Small intestine (tissue), 7 donors: Measurements from ENCODE around the gene ADAT3. TPM values are rescaled to one million over a fixed set of nuclear protein-coding genes. Genes with fewer than 3 reads are reported as not detected.

Experiments used
- DNase-seq, 2 donors: peaks; one replicate each; pipeline versions ENCODE4 v3.0.0 to v3.0.0-alpha.2; 2013
- FAIRE-seq: peaks from 2 replicates; lab custom pipeline; 2012; peaks lifted over from hg19 to GRCh38; lab: Jason Lieb, UNC
- H3K27ac ChIP-seq, 3 donors: one replicate each; pipeline ENCODE4 v1.5.1; 2013; ENCODE audit warnings: low read length in 2 of 3, mild to moderate bottlenecking in 2 of 3, control low read depth in 1 of 3, inconsistent platforms in 1 of 3, low read depth in 1 of 3, moderate library complexity in 1 of 3
- H3K27me3 ChIP-seq, 3 donors: one replicate each; pipeline ENCODE4 v1.6.1; 2013; ENCODE audit warnings: low read length in 3 of 3, inconsistent platforms in 1 of 3; ENCODE audit not compliant: control insufficient read depth in 3 of 3, insufficient read depth in 3 of 3
- H3K36me3 ChIP-seq, 3 donors: one replicate each; pipeline ENCODE4 v1.6.1; 2013; ENCODE audit warnings: low read length in 3 of 3, inconsistent platforms in 1 of 3, low read depth in 1 of 3, mild to moderate bottlenecking in 1 of 3, moderate library complexity in 1 of 3; ENCODE audit not compliant: control insufficient read depth in 3 of 3, insufficient read depth in 2 of 3
- H3K4me1 ChIP-seq, 3 donors: one replicate each; pipeline ENCODE4 v1.6.1; 2013; ENCODE audit warnings: low read length in 2 of 3, inconsistent platforms in 1 of 3, low read depth in 1 of 3, mild to moderate bottlenecking in 1 of 3, moderate library complexity in 1 of 3; ENCODE audit not compliant: control insufficient read depth in 3 of 3, insufficient read depth in 2 of 3
- H3K4me3 ChIP-seq, 3 donors: one replicate each; pipeline ENCODE4 v1.5.1; 2013; ENCODE audit warnings: low read length in 3 of 3, control low read depth in 1 of 3, inconsistent platforms in 1 of 3, low read depth in 1 of 3, mild to moderate bottlenecking in 1 of 3, moderate library complexity in 1 of 3
- H3K9me3 ChIP-seq, 2 donors: one replicate each; pipeline ENCODE4 v1.6.1; 2013; ENCODE audit warnings: low read depth in 1 of 2, low read length in 1 of 2; ENCODE audit not compliant: control insufficient read depth in 2 of 2, insufficient read depth in 1 of 2
- WGBS, 3 donors: extraction: QIAGEN DNeasy Blood & Tissue Kit; methylation state at CpG; one replicate each; pipeline ENCODE4 v1.1.7; 2013; 5-methylcytosine and 5-hydroxymethylcytosine counted together
- polyA plus RNA-seq, 4 donors: library from polyadenylated mRNA; stranded (reverse) in 3 of 4; unstranded in 1 of 4; fragments of 200-250 nt in 3 of 4; fragments of 120-200 nt in 1 of 4; gene quantifications; one replicate each; pipeline versions ENCODE4 v1.2.1 to v1.2.3, GENCODE V29; 2013
- donor health status: healthy with polysubstance abuse.
- donor health status: control.
- donor health status: control.
- donor health status: Bipolar disorder and iron deficiency.
- donor health status: healthy.

Gene ADAT3
- polyA plus RNA-seq, 4 donors = 4.7 to 38.1 (median 23.1) TPM

GRCh38 chr19:1896508-1896907, 8.7 kb upstream of the ADAT3 start:
- FAIRE-seq (no peak), DNase-seq (no peak)
- 64 to 75% (median 74%) methylated on average over 13 of the region's 13 CpGs for WGBS, 3 donors
- Histone ChIP-seq H3K4me3 (no peak overlapping the region), H3K4me1 (peaks cover 0 to 8% (median 0%) of the 10 kb centered on the region in 3 donors), H3K36me3 (no peaks in the 10 kb centered on the region), H3K27ac (no peak overlapping the region), H3K9me3 (no peaks in the 10 kb centered on the region), H3K27me3 (no peaks in the 10 kb centered on the region)

- WGBS, 3 donors = 88 to 90% (median 88%) methylated on average over 16 of the region's 16 CpGs
- Histone ChIP-seq H3K27me3 (no peaks in the 10 kb centered on the region), H3K36me3 (peaks cover 0 to 6% (median 0%) of the 10 kb centered on the region in 3 donors), H3K27ac (peak overlapping the region in 1 of 3 donors; percentile 62), H3K4me1 (peaks cover 0 to 21% (median 0%) of the 10 kb centered on the region in 3 donors), H3K9me3 (no peaks in the 10 kb centered on the region), H3K4me3 (no peak overlapping the region)
- DNase-seq (no peak), FAIRE-seq (no peak)
Observed at GRCh38 chr19:1901940-1902404, 3.2 kb upstream of the ADAT3 start.

GRCh38 chr19:1902923-1903322, 2.3 kb upstream of the ADAT3 start:
- FAIRE-seq (no peak), DNase-seq (no peak)
- Histone ChIP-seq H3K4me3 (no peak overlapping the region), H3K36me3 (peaks cover 0 to 14% (median 0%) of the 10 kb centered on the region in 3 donors), H3K4me1 (peaks cover 0 to 23% (median 0%) of the 10 kb centered on the region in 3 donors), H3K27me3 (no peaks in the 10 kb centered on the region), H3K9me3 (no peaks in the 10 kb centered on the region), H3K27ac (peak overlapping the region in 1 of 3 donors; percentile 50)
- 66 to 79% (median 72%) methylated on average over 6 of the region's 6 CpGs for WGBS, 3 donors

GRCh38 chr19:1904860-1905109, 414 bp upstream of the ADAT3 start:
- WGBS, 3 donors = 41 to 49% (median 45%) methylated on average over 7 to 8 of the region's 8 CpGs
- peaks cover 0 to 30% (median 0%) of the 10 kb centered on the region in 3 donors for H3K36me3 ChIP-seq
- peak overlapping the region in 1 of 3 donors; percentile 87 for H3K27ac ChIP-seq
- DNase-seq (no peak), FAIRE-seq (no peak)
- H3K9me3 ChIP-seq = peaks cover 0 to 2% of the 10 kb centered on the region in 2 donors
- peak overlapping the region in 1 of 3 donors; percentile 80 for H3K4me3 ChIP-seq
- H3K4me1 ChIP-seq = peaks cover 3 to 26% (median 3%) of the 10 kb centered on the region in 3 donors
- H3K27me3 ChIP-seq = no peaks in the 10 kb centered on the region

- Histone ChIP-seq H3K4me1 (peaks cover 3 to 26% (median 3%) of the 10 kb centered on the region in 3 donors), H3K36me3 (peaks cover 0 to 34% (median 0%) of the 10 kb centered on the region in 3 donors), H3K9me3 (peaks cover 0 to 4% of the 10 kb centered on the region in 2 donors), H3K27me3 (no peaks in the 10 kb centered on the region), H3K4me3 (peak overlapping the region; percentile 51 to 80 (median 72)), H3K27ac (peak overlapping the region; percentile 35 to 87 (median 84))
- no peak for FAIRE-seq
- WGBS, 3 donors = 63 to 72% (median 70%) methylated on average over 15 of the region's 15 CpGs
- no peak for DNase-seq
Observed at GRCh38 chr19:1905863-1906375, 720 bp downstream of the ADAT3 start.

GRCh38 chr19:1906985-1907562, 1.9 kb downstream of the ADAT3 start:
- DNase-seq = no peak
- peak overlapping the region; percentile 63 to 98 (median 92) for H3K27ac ChIP-seq
- WGBS, 3 donors = 33 to 83% (median 50%) methylated on average over 9 to 10 of the region's 10 CpGs
- peaks cover 3 to 26% (median 3%) of the 10 kb centered on the region in 3 donors for H3K4me1 ChIP-seq
- peak overlapping the region in 1 of 3 donors; percentile 61 for H3K4me3 ChIP-seq
- H3K27me3 ChIP-seq = no peaks in the 10 kb centered on the region
- FAIRE-seq = no peak
- H3K36me3 ChIP-seq = peaks cover 0 to 42% (median 0%) of the 10 kb centered on the region in 3 donors
- peaks cover 0 to 4% of the 10 kb centered on the region in 2 donors for H3K9me3 ChIP-seq

GRCh38 chr19:1907563-1908363, 2.6 kb downstream of the ADAT3 start:
- peak overlapping the region in 2 of 3 donors; percentile 9 to 61 for H3K4me3 ChIP-seq
- FAIRE-seq = no peak
- H3K4me1 ChIP-seq = peaks cover 3 to 26% (median 3%) of the 10 kb centered on the region in 3 donors

GRCh38 chr19:1908364-1908678, 3.1 kb downstream of the ADAT3 start:
- FAIRE-seq (no peak), DNase-seq (peak in 1 of 2 donors; percentile 28)
- 20 to 82% (median 38%) methylated on average over 13 of the region's 13 CpGs for WGBS, 3 donors
- Histone ChIP-seq H3K9me3 (peaks cover 0 to 4% of the 10 kb centered on the region in 2 donors), H3K4me3 (peak overlapping the region in 2 of 3 donors; percentile 9 to 61), H3K36me3 (peaks cover 0 to 51% (median 4%) of the 10 kb centered on the region in 3 donors), H3K4me1 (peaks cover 3 to 26% (median 3%) of the 10 kb centered on the region in 3 donors), H3K27ac (peak overlapping the region; percentile 63 to 98 (median 92)), H3K27me3 (no peaks in the 10 kb centered on the region)

More at GRCh38 chr19:1907563-1908363, 2.6 kb downstream of the ADAT3 start:
- WGBS, 3 donors = 19 to 68% (median 34%) methylated on average over 42 to 43 of the region's 43 CpGs
- DNase-seq = peak; percentile 55 to 97
- H3K9me3 ChIP-seq = peaks cover 0 to 4% of the 10 kb centered on the region in 2 donors
- H3K27me3 ChIP-seq = no peaks in the 10 kb centered on the region
- peak overlapping the region; percentile 63 to 98 (median 92) for H3K27ac ChIP-seq
- H3K36me3 ChIP-seq = peaks cover 0 to 45% (median 2%) of the 10 kb centered on the region in 3 donors
